Endothelial cell of hepatic sinusoid (primary cell): ENCODE data around the gene SMG5.

Experiments used
- in situ Hi-C: cut with HindIII; loops from 2 replicates; pipeline ENCODE4 v1.10.0; 2017; ENCODE audit warnings: low sequenced_read_pairs

The SMG5 gene

DNA sequence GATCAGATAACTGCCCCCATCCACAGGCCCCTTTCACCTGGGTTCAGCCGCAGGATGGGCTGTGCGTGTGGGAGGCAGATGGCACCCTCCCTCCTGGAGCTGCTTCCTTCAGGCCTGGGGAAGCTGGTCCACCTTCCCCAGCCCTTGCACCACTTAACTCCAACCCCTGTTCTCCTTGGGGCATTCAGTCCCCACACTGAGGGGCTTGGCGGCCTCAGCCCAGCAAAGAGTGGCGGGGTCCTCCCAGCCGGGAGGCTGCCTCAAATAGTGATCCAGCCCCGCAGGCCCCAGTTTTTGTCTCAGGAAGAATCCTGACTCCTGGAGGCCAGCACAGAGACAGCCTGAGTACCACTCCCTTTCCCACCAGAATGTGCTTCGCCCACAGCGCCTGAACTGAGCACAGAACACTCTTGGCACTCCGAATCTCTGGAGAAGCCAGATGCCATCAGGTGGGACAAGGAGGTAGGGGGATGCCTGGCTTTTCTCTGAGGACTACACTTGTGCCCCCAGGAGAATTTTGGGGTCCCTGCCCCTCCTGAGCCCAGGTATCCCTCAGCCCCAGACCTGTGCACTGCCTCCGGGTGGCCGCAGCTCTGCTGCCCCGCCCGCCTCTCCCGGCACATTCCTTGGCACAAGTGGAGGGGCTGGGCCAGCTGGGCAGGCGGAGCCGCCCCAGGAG lies 35.7 kb downstream of the SMG5 start:
- in situ Hi-C loops: no loop called here

DNA sequence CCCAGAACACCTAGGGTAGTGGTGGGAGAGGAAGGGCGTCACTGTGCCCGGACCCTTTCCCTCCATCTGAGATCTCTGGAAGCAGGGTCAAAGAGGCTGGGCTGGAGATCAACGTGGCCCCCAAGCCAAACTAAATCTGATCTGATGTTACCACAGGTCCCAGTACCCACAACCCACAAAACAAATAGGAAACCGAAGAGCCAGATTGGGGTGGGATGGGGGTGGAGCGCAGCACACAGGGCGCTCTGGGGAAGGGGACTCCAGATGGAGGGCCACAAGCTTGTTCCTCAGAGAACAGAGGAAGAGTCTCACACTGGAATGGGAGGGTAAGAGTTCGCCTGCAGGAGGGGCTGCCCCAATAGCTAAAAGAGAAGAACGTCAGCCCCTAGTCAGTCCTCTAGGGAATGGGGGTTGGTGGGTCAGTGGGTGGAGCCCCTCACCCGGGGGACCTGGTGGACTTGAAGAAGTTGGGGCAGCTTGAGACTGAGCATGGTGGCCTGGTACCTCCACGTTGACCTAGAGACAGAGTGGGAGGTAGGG lies 36.3 kb downstream of the SMG5 start:
- in situ Hi-C loops: no loop called here

DNA sequence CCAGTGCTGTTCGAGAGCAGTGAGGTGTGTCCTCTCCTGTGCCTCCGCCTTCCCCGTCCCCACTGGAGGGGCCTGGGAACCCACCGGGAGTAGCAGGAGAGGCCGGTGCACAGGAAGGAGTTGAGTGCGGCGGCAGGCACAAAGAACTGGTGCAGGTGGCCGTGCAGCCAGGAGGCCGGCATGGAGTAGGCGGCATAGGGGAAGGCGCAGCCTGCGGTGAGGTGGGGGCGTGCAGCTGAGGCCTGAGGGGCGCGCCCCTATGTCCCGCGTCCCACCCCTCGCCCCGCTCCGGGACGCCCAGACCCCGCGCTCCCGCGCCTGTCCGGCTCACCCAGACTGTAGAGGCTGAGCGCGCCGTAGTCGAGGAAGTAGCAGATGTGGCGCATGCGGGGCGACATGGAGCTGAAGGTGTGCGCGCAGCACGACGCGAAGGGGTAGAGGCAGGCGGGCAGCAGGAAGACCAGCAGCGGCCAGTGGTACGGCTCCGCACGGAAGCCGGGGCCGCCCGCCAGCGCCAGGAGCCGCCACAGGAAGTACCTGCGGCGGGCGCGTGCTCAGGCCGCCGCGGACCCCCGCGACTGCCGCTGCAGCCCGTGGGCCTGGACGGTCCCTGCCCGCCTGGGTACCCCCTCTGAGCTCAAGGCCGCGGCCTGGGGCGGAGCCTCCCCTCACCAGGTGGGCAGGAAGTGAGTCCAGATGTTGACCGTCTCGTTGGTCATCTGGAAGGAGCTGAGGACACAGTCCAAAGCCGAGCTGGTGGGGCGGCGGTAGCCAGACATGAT lies 37.0 kb downstream of the SMG5 start:
- in situ Hi-C loops: no loop called here

DNA sequence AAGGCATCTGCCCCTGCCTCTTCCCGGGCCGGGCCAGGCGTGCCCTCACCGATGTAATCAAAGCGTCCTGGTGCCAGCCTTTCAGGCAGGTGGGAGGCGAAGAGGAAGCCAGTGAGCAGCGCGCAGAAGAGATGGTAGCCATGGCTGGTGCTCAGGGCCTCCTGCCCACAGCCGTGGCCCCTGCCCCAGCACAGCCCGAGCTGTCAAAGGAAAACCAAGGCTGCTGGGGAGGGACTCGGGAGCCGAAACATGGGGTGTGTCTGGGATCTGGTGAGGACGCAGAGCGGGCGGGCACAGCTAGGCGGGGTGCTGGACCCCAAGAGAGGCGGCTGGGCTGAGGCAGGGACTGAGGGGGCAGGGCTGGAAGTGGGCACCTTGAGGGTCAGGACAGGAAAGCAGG lies 37.9 kb downstream of the SMG5 start:
- in situ Hi-C loops: no loop called here

DNA sequence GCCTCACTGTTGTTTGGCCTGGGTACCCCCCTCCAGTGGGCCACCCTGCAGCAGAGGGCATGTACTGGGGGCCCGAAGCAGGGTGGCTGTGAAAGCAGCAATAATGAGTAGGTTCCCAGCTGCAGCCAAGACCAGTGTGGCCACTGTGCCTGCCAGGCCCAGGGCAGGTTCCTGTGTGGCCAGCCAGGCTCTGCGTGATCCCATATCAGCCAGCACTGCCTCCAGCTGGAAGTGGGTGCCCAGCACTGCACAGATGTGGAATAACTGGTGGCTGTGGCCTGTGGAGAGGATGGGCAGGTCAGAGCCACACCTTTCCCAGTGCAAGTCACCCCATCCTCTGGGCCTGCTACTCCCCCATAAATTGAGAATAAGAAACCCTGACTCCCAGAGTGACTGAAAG lies 38.5 kb downstream of the SMG5 start:
- in situ Hi-C loops: no loop called here

DNA sequence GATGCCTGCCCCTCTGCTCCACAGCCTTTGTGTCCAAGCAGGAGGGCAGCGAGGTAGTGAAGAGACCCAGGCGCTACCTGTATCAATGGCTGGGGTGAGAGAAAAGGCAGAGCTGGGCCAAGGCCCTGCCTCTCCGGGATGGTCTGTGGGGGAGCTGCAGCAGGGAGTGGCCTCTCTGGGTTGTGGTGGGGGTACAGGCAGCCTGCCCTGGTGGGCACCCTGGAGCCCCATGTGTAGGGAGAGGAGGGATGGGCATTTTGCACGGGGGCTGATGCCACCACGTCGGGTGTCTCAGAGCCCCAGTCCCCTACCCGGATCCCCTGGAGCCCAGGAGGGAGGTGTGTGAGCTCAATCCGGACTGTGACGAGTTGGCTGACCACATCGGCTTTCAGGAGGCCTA lies 39.9 kb downstream of the SMG5 start:
- in situ Hi-C loops: no loop called here

DNA sequence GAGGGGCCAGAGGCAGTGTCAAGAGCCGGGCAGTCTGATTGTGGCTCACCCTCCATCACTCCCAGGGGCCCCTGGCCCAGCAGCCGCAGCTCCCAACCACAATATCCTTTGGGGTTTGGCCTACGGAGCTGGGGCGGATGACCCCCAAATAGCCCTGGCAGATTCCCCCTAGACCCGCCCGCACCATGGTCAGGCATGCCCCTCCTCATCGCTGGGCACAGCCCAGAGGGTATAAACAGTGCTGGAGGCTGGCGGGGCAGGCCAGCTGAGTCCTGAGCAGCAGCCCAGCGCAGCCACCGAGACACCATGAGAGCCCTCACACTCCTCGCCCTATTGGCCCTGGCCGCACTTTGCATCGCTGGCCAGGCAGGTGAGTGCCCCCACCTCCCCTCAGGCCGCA lies 40.7 kb downstream of the SMG5 start, which contains the start of gene BGLAP:
BGLAP (plus strand) TSS at position 259 of the 400 bp plus-strand sequence; CDS start at position 307, 48 bp downstream.
- in situ Hi-C loops: no loop called here

DNA sequence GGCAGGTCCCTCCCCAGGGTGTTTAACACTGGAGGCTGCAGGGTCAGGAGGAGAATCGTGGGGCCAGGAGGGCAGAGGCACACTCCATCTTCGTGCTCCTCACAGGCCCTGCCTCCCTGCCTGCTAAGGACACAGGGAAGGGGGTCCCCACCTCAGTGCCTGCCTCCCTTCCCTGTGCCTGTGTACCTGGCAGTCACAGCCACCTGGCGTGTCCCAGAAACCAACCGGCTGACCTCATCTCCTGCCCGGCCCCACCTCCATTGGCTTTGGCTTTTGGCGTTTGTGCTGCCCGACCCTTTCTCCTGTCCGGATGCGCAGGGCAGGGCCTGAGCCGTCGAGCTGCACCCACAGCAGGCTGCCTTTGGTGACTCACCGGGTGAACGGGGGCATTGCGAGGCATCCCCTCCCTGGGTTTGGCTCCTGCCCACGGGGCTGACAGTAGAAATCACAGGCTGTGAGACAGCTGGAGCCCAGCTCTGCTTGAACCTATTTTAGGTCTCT lies 41.3 kb downstream of the SMG5 start:
- in situ Hi-C loops: no loop called here

DNA sequence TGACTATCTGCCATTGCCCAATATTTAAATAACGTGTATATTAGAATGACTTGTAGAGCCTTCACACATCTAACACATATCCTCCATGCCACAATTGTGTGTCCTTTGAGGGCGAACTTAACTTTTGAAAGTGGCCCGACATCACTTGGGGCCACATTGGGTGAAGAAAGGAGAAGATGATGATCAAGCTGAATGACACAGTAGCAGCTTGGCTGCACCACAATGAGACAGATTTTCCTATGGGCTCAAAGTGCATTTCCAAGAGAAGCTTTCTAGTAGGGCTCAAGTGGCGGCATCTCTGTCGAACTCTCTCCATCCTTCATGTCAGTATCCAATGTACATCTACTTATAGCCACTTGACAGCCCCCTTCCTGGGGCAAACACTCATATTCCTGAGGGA lies 44.4 kb downstream of the SMG5 start:
- in situ Hi-C loops: no loop called here

DNA sequence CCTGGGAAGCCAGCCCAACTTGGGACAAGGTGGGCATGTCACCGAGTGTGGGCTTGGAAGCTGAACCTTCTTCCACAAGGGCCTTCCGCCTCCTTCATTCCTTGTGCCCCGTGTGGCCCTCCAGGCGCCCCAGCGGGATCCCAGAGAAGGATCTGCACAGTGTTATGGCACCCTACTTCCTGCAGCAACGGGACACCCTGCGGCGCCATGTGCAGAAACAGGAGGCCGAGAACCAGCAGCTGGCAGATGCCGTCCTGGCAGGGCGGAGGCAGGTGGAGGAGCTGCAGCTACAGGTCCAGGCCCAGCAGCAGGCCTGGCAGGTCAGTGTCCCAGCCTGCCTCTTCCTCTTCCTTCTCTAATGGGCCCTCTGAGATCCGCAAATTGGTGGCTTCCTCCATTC lies 46.5 kb downstream of the SMG5 start:
- in situ Hi-C loops: no loop called here

DNA sequence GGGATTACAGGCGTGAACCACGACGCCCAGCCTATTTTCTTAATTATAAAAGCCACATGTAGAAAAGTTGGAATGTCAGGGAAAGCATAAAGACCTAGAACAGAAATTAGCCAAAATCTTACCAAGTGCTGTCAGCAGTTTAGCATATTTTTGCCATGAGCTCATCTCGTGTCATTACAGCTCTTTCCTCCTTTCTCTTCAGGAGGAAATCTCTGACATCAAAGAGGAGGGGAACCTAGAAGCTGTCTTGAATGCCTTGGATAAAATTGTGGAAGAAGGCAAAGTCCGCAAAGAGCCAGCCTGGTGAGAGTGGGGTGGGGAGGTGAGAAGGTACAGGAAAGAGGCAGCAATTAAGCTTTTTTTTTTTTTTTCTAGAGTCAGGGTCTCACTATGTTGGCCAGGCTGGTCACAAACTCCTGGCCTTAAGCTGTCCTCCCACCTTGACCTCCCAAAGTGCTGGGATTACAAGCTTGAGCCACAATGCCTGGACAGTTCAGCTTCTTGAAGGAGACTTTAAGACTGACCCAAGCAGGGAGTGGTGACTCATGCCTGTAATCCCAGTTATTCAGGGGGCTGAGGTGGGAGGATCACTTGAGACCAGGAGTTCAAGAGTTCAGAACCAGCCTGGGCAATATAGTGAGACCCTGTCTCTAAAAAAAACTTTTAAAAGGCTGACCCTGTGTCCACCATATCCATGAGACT lies 49.0 kb downstream of the SMG5 start:
- in situ Hi-C loops: no loop called here

DNA sequence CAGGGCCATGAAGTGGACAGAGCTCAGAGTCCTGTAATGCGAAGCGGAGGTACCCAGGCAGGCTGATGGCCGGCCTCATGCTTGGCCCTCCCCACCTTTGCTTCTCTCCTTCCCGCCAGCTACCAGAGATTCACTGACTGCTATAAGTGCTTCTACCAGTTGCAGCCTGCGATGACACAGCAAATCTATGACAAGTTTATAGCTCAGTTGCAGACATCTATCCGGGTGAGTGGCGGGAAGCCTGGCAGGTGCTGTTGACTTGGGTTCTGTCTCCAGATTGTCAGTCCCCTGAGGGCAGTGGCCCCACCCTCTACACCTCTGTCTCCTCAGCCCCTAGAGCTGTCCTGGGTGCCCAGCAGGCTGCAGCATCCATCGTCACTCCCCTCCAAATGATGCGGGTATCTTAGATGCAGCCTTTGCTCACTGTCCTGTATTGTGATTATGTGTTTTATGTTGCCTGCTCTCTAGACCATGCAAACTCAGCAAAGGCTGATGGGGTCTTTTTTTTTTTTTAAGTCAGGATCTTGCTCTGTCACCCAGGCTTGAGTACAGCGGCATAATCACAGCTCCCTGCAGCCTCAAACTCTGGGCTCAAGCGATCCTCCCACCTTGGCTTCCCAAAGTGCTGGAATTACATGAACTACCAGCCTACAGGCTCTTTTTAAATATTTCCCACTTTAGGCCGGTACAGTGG lies 50.3 kb downstream of the SMG5 start:
- in situ Hi-C loops: no loop called here

DNA sequence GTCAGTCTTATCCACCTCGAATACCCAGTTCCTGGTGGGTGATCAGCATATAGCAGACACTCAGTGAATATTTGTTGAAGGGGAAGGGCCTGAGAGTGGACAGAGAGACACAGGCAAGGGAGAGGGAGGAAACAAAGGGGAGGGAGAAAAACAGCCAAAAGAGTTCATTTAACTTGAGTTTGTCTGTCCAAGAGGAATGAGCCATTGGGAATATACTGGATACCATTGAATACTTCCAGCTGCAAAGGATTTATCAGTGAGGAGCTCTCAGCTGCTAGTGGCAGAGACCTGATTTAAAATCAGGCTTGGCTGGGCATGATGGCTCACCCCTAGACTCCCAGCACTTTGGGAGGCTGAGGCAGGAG lies 52.2 kb downstream of the SMG5 start:
- in situ Hi-C loops: no loop called here

DNA sequence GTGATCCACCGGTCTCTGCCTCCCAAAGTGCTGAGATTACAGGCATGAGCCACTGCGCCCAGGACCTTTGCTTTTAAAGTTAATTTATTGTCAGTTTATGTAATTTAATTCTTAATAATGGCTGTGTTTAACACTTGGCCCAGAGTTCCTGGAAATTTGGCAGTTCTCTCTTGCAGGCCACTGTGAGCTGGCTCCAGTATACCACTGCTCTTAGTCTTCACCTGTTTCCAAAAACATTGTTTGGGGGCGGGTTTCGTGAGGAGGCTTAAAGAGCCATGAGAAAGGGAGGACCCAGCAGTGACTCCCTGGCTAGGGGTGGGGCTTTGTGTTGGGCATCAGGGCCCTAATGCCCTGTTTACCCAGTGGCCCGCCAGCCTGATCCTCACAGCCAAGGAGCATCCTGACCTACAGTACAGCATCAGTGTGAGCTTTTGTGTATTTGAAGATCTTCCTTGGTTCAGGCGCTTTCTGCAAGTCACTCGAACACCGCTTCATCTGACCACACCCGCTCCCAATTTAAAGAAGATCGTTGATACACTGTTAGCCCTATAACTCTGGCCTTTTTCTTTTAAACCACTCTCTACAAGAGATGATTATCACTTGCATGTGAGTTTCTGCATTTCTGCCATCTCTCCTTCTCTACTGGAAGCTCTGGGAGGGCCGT lies 52.7 kb downstream of the SMG5 start:
- in situ Hi-C loops: loop anchor here (5.0 to 10.0 kb wide), 2 partner anchors 65 to 93 kb away; no protein-coding TSS in a partner anchor

DNA sequence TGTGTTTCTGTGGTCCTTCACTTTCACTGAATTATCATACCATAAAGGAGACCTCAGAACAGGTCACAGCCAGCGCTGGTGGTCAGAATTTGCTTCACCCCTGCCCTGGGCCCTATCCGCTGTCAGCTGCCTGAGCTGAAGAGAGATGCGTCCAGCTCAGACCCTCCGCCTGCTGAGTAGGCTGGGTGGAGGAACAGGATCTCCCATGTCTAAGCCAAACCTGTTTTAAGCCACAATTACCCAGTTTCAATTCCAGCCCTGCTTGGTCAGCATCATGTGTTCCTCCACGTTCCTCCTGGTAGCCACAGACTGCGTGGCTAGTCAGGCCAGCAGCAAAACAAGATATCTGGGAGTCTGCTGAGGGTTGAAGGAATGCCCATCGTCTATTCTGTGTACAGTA lies 54.1 kb downstream of the SMG5 start:
- in situ Hi-C loops: loop anchor here (5.0 to 10.0 kb wide), 2 partner anchors 64 to 91 kb away; no protein-coding TSS in a partner anchor

DNA sequence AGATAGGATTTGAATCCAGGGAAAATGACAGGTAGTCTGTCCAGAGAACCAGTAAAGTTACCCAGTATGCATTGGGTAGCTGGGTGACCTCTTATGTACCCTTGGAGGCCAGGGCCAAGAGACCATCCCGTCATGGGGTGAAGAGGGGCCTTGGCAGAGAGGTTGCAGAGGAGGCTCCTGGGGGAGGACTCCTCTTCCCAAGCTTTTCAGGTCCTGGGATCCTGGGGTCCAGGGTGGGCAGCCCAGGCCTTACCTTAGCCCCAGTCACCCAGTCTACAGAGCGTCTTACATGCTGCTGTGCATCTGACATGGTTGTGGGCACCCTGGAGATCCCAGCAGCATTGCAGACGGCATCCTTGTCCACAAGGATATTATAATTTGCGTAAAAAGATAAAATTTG lies 55.8 kb downstream of the SMG5 start:
- in situ Hi-C loops: loop anchor here (5.0 to 10.0 kb wide), 2 partner anchors 62 to 89 kb away; no protein-coding TSS in a partner anchor

DNA sequence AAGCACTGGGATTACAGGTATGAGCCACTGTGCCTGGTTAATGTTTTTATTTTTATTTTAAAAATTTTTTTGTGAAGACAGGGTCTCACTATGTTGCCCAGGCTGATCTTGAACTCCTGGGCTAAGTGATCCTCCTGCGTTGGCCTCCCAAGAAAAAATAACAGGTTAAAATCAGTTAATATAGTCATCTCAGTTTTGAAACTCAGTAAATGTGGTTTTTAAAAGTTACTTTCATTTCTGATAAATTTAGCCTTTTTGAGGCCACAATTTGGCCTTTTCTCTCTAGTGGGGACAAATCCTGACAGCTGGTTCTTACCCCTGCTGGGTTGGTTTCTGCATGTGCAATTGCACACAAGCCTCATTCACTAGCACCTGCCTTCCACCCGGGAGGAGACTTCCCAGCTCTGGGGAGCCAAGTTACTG lies 56.5 kb downstream of the SMG5 start:
- in situ Hi-C loops: loop anchor here (5.0 to 10.0 kb wide), 2 partner anchors 61 to 89 kb away; no protein-coding TSS in a partner anchor

DNA sequence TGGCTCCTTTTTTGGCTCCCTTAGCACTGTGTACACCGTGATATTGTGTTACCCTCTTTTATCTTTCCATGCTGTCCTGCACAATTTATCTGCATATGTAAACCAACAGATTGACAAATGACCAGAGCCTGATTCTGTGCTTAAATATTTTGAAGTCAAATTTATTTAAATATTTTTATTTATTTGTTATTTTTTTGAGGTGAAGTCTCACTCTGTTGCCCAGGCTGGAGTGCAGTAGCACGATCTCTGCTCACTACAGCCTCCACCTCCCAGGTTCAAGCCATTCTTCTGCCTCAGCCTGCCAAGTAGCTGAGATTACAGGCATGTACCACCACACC lies 57.0 kb downstream of the SMG5 start:
- in situ Hi-C loops: loop anchor here (5.0 to 10.0 kb wide), 2 partner anchors 61 to 88 kb away; no protein-coding TSS in a partner anchor

DNA sequence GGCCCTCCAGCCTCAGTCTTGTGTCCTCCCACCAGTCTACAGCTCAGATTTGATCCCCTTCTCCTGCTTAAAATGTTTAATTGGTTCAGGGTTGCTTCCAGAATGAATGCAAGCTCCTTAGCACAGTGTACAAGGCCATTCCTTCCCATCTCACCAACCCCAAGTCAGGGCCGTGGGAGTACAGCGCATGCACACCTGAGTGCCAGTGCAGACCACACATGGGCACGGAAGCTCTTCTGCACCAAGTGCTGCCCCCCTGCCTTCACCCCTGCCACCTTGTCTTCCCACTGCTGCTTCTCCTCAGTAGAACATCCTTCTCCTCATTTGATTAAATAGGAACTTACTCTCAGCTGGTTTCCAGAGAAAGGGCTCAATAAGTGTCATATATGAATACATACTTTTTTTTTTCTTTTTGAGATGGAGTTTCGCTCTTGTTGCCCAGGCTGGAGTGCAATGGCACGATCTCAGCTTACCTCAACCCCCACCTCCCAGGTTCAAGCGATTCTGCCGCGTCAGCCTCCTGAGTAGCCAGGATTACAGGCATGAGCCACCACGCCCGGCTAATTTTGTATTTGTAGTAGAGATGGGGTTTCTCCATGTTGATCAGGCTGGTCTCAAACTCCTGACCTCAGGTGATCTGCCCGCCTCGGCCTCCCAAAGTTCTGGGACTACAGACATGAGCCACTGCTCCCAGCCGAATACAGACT lies 60.5 kb downstream of the SMG5 start:
- in situ Hi-C loops: loop anchor here (10.0 kb wide), 1 partner anchor 57 kb away; no protein-coding TSS in a partner anchor
